ENCODE results near the gene PAX5. TPM values are rescaled to one million over a fixed set of nuclear protein-coding genes. Genes with fewer than 3 reads are reported as not detected.

The PAX5 gene
- total RNA-seq, 2 experiments from 2014 or later = 0.10 to 0.12 TPM

GRCh38 chr9:36959681-36960574, 74.1 kb downstream of the PAX5 start:
- Mint-ChIP-seq H3K9me3 (no peaks in the 10 kb centered on the region), H3K27ac (no peak overlapping the region), H3K27me3 (peaks cover 28% of the 10 kb centered on the region), H3K4me1 (no peaks in the 10 kb centered on the region), H3K4me3 (no peak overlapping the region), H3K36me3 (ENCODE audit: low read depth) (no peaks in the 10 kb centered on the region)
- ChIA-PET CTCF (interaction anchor here (0.8 to 1.1 kb wide), 3 partner anchors 12 to 87 kb away, joined by 3 to 4 read pairs (median 3); no protein-coding TSS in a partner anchor), POLR2A (no interaction called here)
- DNase-seq = no peak

- no peaks in the 10 kb centered on the region for H3K36me3 Mint-ChIP-seq (ENCODE audit: low read depth)
- peaks cover 51% of the 10 kb centered on the region for H3K27me3 Mint-ChIP-seq
- no peak overlapping the region for H3K4me3 Mint-ChIP-seq
- DNase-seq = no peak
- POLR2A ChIA-PET = no interaction called here
- CTCF ChIA-PET = interaction anchor here (1.4 to 2.3 kb wide), 2 partner anchors 17 to 42 kb away, joined by 3 to 5 read pairs; no protein-coding TSS in a partner anchor
- no peaks in the 10 kb centered on the region for H3K9me3 Mint-ChIP-seq
- no peak overlapping the region for H3K27ac Mint-ChIP-seq
- no peaks in the 10 kb centered on the region for H3K4me1 Mint-ChIP-seq
Measured at GRCh38 chr9:36956908-36957307, 77.2 kb downstream of the PAX5 start.

GRCh38 chr9:36950389-36950788, 83.7 kb downstream of the PAX5 start:
- no peak overlapping the region for H3K4me3 Mint-ChIP-seq
- ChIA-PET CTCF (no interaction called here), POLR2A (no interaction called here)
- DNase-seq = no peak
- H3K27me3 Mint-ChIP-seq = peaks cover 38% of the 10 kb centered on the region
- no peak overlapping the region for H3K27ac Mint-ChIP-seq
- H3K36me3 Mint-ChIP-seq (ENCODE audit: low read depth) = no peaks in the 10 kb centered on the region
- H3K9me3 Mint-ChIP-seq = no peaks in the 10 kb centered on the region
- no peaks in the 10 kb centered on the region for H3K4me1 Mint-ChIP-seq

GRCh38 chr9:36949466-36949865, 84.6 kb downstream of the PAX5 start:
- no peak overlapping the region for H3K4me3 Mint-ChIP-seq
- peaks cover 31% of the 10 kb centered on the region for H3K27me3 Mint-ChIP-seq
- no peak for DNase-seq
- no peaks in the 10 kb centered on the region for H3K9me3 Mint-ChIP-seq
- no peaks in the 10 kb centered on the region for H3K36me3 Mint-ChIP-seq (ENCODE audit: low read depth)
- POLR2A ChIA-PET = no interaction called here
- H3K4me1 Mint-ChIP-seq = no peaks in the 10 kb centered on the region
- CTCF ChIA-PET = no interaction called here
- H3K27ac Mint-ChIP-seq = no peak overlapping the region

GRCh38 chr9:36948051-36948450, 86.0 kb downstream of the PAX5 start:
- DNase-seq = no peak
- ChIA-PET POLR2A (no interaction called here), CTCF (no interaction called here)
- no peaks in the 10 kb centered on the region for H3K4me1 Mint-ChIP-seq
- H3K36me3 Mint-ChIP-seq (ENCODE audit: low read depth) = no peaks in the 10 kb centered on the region
- no peaks in the 10 kb centered on the region for H3K9me3 Mint-ChIP-seq
- no peak overlapping the region for H3K27ac Mint-ChIP-seq
- peaks cover 19% of the 10 kb centered on the region for H3K27me3 Mint-ChIP-seq
- no peak overlapping the region for H3K4me3 Mint-ChIP-seq

- no peaks in the 10 kb centered on the region for H3K9me3 Mint-ChIP-seq
- peaks cover 9% of the 10 kb centered on the region for H3K27me3 Mint-ChIP-seq
- no peak for DNase-seq
- no peak overlapping the region for H3K4me3 Mint-ChIP-seq
- no peak overlapping the region for H3K27ac Mint-ChIP-seq
- ChIA-PET CTCF (interaction anchor here (1.3 kb wide), 1 partner anchor 12 kb away, joined by 4 read pairs; no protein-coding TSS in a partner anchor), POLR2A (no interaction called here)
- no peaks in the 10 kb centered on the region for H3K36me3 Mint-ChIP-seq (ENCODE audit: low read depth)
- H3K4me1 Mint-ChIP-seq = no peaks in the 10 kb centered on the region
Measured at GRCh38 chr9:36946653-36947052, 87.4 kb downstream of the PAX5 start.

- no peaks in the 10 kb centered on the region for H3K4me1 Mint-ChIP-seq
- CTCF ChIA-PET = interaction anchor here (1.3 kb wide), 1 partner anchor 13 kb away, joined by 4 read pairs; no protein-coding TSS in a partner anchor
- no peaks in the 10 kb centered on the region for H3K36me3 Mint-ChIP-seq (ENCODE audit: low read depth)
- no peak overlapping the region for H3K27ac Mint-ChIP-seq
- H3K27me3 Mint-ChIP-seq = peaks cover 9% of the 10 kb centered on the region
- POLR2A ChIA-PET = no interaction called here
- H3K9me3 Mint-ChIP-seq = no peaks in the 10 kb centered on the region
- no peak for DNase-seq
- no peak overlapping the region for H3K4me3 Mint-ChIP-seq
Measured at GRCh38 chr9:36945999-36946398, 88.1 kb downstream of the PAX5 start.

- Mint-ChIP-seq H3K36me3 (ENCODE audit: low read depth) (no peaks in the 10 kb centered on the region), H3K27me3 (peaks cover 8% of the 10 kb centered on the region), H3K4me1 (no peaks in the 10 kb centered on the region), H3K4me3 (no peak overlapping the region), H3K9me3 (no peaks in the 10 kb centered on the region), H3K27ac (no peak overlapping the region)
- ChIA-PET POLR2A (no interaction called here), CTCF (interaction anchor here (1.1 kb wide), 1 partner anchor 10 kb away, joined by 3 read pairs; no protein-coding TSS in a partner anchor)
- DNase-seq = no peak
Measured at GRCh38 chr9:36942891-36943290, 91.2 kb downstream of the PAX5 start.

GRCh38 chr9:36941441-36941840, 92.6 kb downstream of the PAX5 start:
- ChIA-PET CTCF (interaction anchor here (0.9 to 1.4 kb wide), 3 partner anchors 14 to 69 kb away, joined by 3 read pairs; no protein-coding TSS in a partner anchor), POLR2A (no interaction called here)
- H3K36me3 Mint-ChIP-seq (ENCODE audit: low read depth) = no peaks in the 10 kb centered on the region
- no peak for DNase-seq
- no peaks in the 10 kb centered on the region for H3K9me3 Mint-ChIP-seq
- peaks cover 11% of the 10 kb centered on the region for H3K27me3 Mint-ChIP-seq
- H3K4me1 Mint-ChIP-seq = no peaks in the 10 kb centered on the region
- no peak overlapping the region for H3K4me3 Mint-ChIP-seq
- H3K27ac Mint-ChIP-seq = no peak overlapping the region

- Mint-ChIP-seq H3K27ac (no peak overlapping the region), H3K9me3 (no peaks in the 10 kb centered on the region), H3K4me1 (no peaks in the 10 kb centered on the region), H3K36me3 (ENCODE audit: low read depth) (no peaks in the 10 kb centered on the region), H3K27me3 (peaks cover 11% of the 10 kb centered on the region), H3K4me3 (no peak overlapping the region)
- no peak for DNase-seq
- CTCF ChIA-PET = no interaction called here
- POLR2A ChIA-PET = no interaction called here
Measured at GRCh38 chr9:36940881-36941280, 93.2 kb downstream of the PAX5 start.

GRCh38 chr9:36940500-36940853, 93.6 kb downstream of the PAX5 start:
- POLR2A ChIA-PET = no interaction called here
- Mint-ChIP-seq H3K27me3 (peaks cover 11% of the 10 kb centered on the region), H3K4me3 (no peak overlapping the region), H3K9me3 (no peaks in the 10 kb centered on the region), H3K4me1 (no peaks in the 10 kb centered on the region), H3K27ac (no peak overlapping the region), H3K36me3 (ENCODE audit: low read depth) (no peaks in the 10 kb centered on the region)
- DNase-seq = no peak
- CTCF ChIA-PET = no interaction called here

GRCh38 chr9:36939655-36940499, 94.2 kb downstream of the PAX5 start:
- ChIA-PET CTCF (no interaction called here), POLR2A (no interaction called here)
- no peak overlapping the region for H3K4me3 Mint-ChIP-seq
- no peaks in the 10 kb centered on the region for H3K9me3 Mint-ChIP-seq
- no peak overlapping the region for H3K27ac Mint-ChIP-seq
- peaks cover 11% of the 10 kb centered on the region for H3K27me3 Mint-ChIP-seq
- no peak for DNase-seq
- no peaks in the 10 kb centered on the region for H3K4me1 Mint-ChIP-seq
- no peaks in the 10 kb centered on the region for H3K36me3 Mint-ChIP-seq (ENCODE audit: low read depth)

GRCh38 chr9:36939214-36939613, 94.9 kb downstream of the PAX5 start:
- CTCF ChIA-PET = interaction anchor here (1.3 kb wide), 1 partner anchor 24 kb away, joined by 3 read pairs; no protein-coding TSS in a partner anchor
- POLR2A ChIA-PET = no interaction called here
- no peak overlapping the region for H3K4me3 Mint-ChIP-seq
- H3K36me3 Mint-ChIP-seq (ENCODE audit: low read depth) = no peaks in the 10 kb centered on the region
- DNase-seq = no peak
- peaks cover 11% of the 10 kb centered on the region for H3K27me3 Mint-ChIP-seq
- no peaks in the 10 kb centered on the region for H3K9me3 Mint-ChIP-seq
- H3K27ac Mint-ChIP-seq = no peak overlapping the region
- no peaks in the 10 kb centered on the region for H3K4me1 Mint-ChIP-seq

Data from activated CD4-positive, alpha-beta T cell treated with anti-CD3 and anti-CD28 coated beads, Interleukin-2, amount 10 ng/mL, durations not matched to agents 7 days and 5 days (primary cell).